Neuronal stem cell (in vitro differentiated cells): ENCODE results near the gene PER1.
A peak's percentile ranks its signal among the peaks of the same experiment; 100 is the strongest.

Source experiments
- DNase-seq: peaks from one replicate; pipeline ENCODE4 v3.0.0-alpha.2; 2013; ENCODE audit warnings: low spot score
- H2AFZ ChIP-seq: one replicate; pipeline ENCODE4 v1.6.1; 2013; ENCODE audit warnings: mild to moderate bottlenecking, low read length, inconsistent platforms
- H2AK5ac ChIP-seq: 2 replicates; pipeline ENCODE4 v1.6.1; 2013; ENCODE audit warnings: low read depth, mild to moderate bottlenecking, inconsistent platforms, low read length, moderate library complexity, mixed read lengths
- H2BK120ac ChIP-seq: 2 replicates; pipeline ENCODE4 v1.6.1; 2013; ENCODE audit warnings: low read depth, mild to moderate bottlenecking, inconsistent platforms, low read length, moderate library complexity, mixed read lengths
- H2BK12ac ChIP-seq: one replicate; pipeline ENCODE4 v1.6.1; 2013; ENCODE audit warnings: low read length, inconsistent platforms
- H2BK15ac ChIP-seq: 2 replicates; pipeline ENCODE4 v1.6.1; 2013; ENCODE audit warnings: mild to moderate bottlenecking, low read length, inconsistent platforms, mixed read lengths
- H2BK5ac ChIP-seq: one replicate; pipeline ENCODE4 v1.6.1; 2013; ENCODE audit warnings: inconsistent platforms, mild to moderate bottlenecking, low read length, moderate library complexity
- H3K14ac ChIP-seq: one replicate; pipeline ENCODE4 v1.6.1; 2013; ENCODE audit warnings: low read length, inconsistent platforms
- H3K18ac ChIP-seq: 2 replicates; pipeline ENCODE4 v1.6.1; 2013; ENCODE audit warnings: low read length, inconsistent platforms
- H3K23ac ChIP-seq: 2 replicates; pipeline ENCODE4 v1.6.1; 2013; ENCODE audit warnings: low read depth, mild to moderate bottlenecking, mixed read lengths, low read length, inconsistent platforms; ENCODE audit not compliant: poor library complexity
- H3K27ac ChIP-seq: replicated peaks from 3 replicates; pipeline ENCODE4 v1.5.1; 2013; ENCODE audit warnings: low read length, inconsistent platforms
- H3K27me3 ChIP-seq, 3 experiments: 2 replicates each; pipeline ENCODE4 v1.6.1; 2013; ENCODE audit warnings: low read length in 3 of 3, mild to moderate bottlenecking in 2 of 3, inconsistent platforms in 1 of 3, low read depth in 1 of 3, mixed read lengths in 1 of 3, moderate library complexity in 1 of 3; ENCODE audit not compliant: control insufficient read depth in 3 of 3, insufficient read depth in 3 of 3
- H3K36me3 ChIP-seq, 2 donors: replicated peaks in 1 of 2; 2 replicates each; pipeline ENCODE4 v1.6.1; 2013; ENCODE audit warnings: low read length in 2 of 2; ENCODE audit not compliant: control insufficient read depth in 2 of 2, insufficient read depth in 2 of 2
- H3K4ac ChIP-seq: 2 replicates; pipeline ENCODE4 v1.6.1; 2013; ENCODE audit warnings: inconsistent platforms, mild to moderate bottlenecking, low read length, moderate library complexity
- H3K4me1 ChIP-seq, 2 donors: 1 replicate in 1 of 2; 2 replicates in 1 of 2; pipeline ENCODE4 v1.6.1; 2013; ENCODE audit warnings: low read length in 2 of 2, low read depth in 1 of 2; ENCODE audit not compliant: control insufficient read depth in 2 of 2, insufficient read depth in 1 of 2
- H3K4me2 ChIP-seq: one replicate; pipeline ENCODE4 v1.6.1; 2013; ENCODE audit warnings: mild to moderate bottlenecking, low read length, inconsistent platforms; ENCODE audit not compliant: insufficient read depth, poor library complexity, severe bottlenecking
- H3K4me3 ChIP-seq, 2 donors: 2 replicates each; pipeline ENCODE4 v1.5.1; 2013; ENCODE audit warnings: low read length in 2 of 2, mild to moderate bottlenecking in 2 of 2, inconsistent platforms in 1 of 2, moderate library complexity in 1 of 2
- H3K79me1 ChIP-seq: one replicate; pipeline ENCODE4 v1.6.1; 2013; ENCODE audit warnings: low read depth, mild to moderate bottlenecking, inconsistent platforms, low read length, moderate library complexity
- H3K9ac ChIP-seq: one replicate; pipeline ENCODE4 v1.6.1; 2013; ENCODE audit warnings: mild to moderate bottlenecking, low read depth, low read length, inconsistent platforms; ENCODE audit not compliant: poor library complexity
- H3K9me3 ChIP-seq, 2 donors: replicated peaks in 1 of 2; 2 replicates each; pipeline versions ENCODE3 to v1.6.1; 2013; ENCODE audit warnings: low read length in 2 of 2, mild to moderate bottlenecking in 2 of 2, inconsistent platforms in 1 of 2, low read depth in 1 of 2, mixed read lengths in 1 of 2, moderate library complexity in 1 of 2; ENCODE audit not compliant: control insufficient read depth in 2 of 2, insufficient read depth in 1 of 2
- H4K8ac ChIP-seq: one replicate; pipeline ENCODE4 v1.6.1; 2013; ENCODE audit warnings: low read depth, mild to moderate bottlenecking, inconsistent platforms, low read length, moderate library complexity
- H4K91ac ChIP-seq: one replicate; pipeline ENCODE4 v1.6.1; 2013; ENCODE audit warnings: low read length, low read depth, mild to moderate bottlenecking, inconsistent platforms; ENCODE audit not compliant: poor library complexity
- WGBS, 2 donors: extraction: QIAGEN DNeasy Blood & Tissue Kit; methylation state at CpG; one replicate each; pipeline ENCODE4 v1.1.7; 2013; ENCODE audit warnings: missing lambda C conversion rate in 2 of 2, mixed read lengths in 1 of 2; ENCODE audit not compliant: insufficient read length in 2 of 2, insufficient replicate concordance in 1 of 2; ENCODE audit errors: extremely low coverage in 2 of 2; 5-methylcytosine and 5-hydroxymethylcytosine counted together

PER1 gene

DNA sequence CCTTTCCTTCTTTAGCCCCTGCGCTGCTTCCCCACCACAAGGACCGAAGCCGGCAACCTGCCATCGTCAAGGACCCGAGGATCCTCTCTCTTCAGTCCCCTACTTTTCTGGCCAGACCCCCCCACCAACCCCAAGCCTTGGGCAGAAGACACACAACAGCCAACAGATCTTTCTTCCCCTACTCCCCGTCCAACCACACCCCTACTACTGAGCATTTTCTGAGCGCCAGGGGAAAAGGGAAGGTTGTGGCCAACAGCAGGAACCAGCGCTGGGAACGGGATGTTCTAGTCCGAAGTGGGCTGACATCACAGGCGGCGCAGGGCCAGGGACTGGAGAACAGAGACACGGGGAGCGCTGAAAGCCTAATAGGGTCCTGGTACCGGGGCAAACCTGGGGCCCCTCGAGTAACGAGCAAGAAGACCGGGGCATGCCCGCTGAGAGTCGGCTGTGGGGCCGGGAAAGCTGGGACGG, 528 bp downstream of the PER1 start:
- Histone ChIP-seq H2BK15ac (peak overlapping the region; percentile 95), H3K14ac (peak overlapping the region; percentile 91), H3K4me3 (peak overlapping the region; percentile 54 to 88), H2BK12ac (no peak overlapping the region), H4K8ac (no peak overlapping the region), H4K91ac (no peak overlapping the region), H3K9ac (peak overlapping the region; percentile 99), H3K9me3 (no peaks in the 10 kb centered on the region), H3K79me1 (peaks cover 12% of the 10 kb centered on the region), H2BK5ac (peak overlapping the region; percentile 90), H3K4me2 (peak overlapping the region; percentile 100), H3K4ac (no peak overlapping the region), H2BK120ac (peak overlapping the region; percentile 21), H3K36me3 (peaks cover 29 to 34% of the 10 kb centered on the region in 2 donors), H2AFZ (peak overlapping the region; percentile 80), H3K27me3 (no peaks in the 10 kb centered on the region), H2AK5ac (peak overlapping the region; percentile 11), H3K23ac (peak overlapping the region; percentile 77), H3K18ac (peak overlapping the region; percentile 94), H3K4me1 (peaks cover 31 to 34% of the 10 kb centered on the region in 2 donors), H3K27ac (peak overlapping the region; percentile 58)
- no CpG with 5 or more reads among the region's 22 CpGs for WGBS, 2 donors
- DNase-seq, result no peak

DNA sequence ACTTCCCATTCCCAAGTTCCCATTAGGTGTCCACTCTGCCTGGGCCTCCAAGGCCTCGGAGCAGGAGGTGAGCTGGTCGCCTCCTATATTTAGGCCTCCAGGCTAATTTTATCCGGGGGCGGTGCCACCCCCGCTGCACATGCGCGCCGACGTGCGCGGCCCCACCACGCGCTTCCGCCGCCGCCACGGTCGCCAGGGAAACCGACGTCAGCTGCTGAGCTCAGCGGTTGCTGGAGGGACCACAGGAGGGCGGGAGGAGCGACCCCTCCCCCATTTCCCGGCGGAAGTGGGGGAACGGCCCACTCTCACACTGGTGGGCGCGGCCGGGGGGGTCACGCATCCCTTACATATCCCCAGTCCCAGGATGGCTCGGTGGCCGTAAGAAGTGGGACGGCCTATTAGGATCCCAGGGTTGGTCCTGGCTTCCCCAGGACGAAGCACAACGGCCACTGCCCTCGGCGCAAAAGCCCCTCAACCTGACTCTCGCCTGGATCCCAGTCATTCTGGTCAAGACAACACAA, 1.0 kb downstream of the PER1 start:
- Histone ChIP-seq H3K27me3 (no peaks in the 10 kb centered on the region), H3K4ac (no peak overlapping the region), H2BK5ac (peak overlapping the region; percentile 90), H3K23ac (no peak overlapping the region), H4K8ac (no peak overlapping the region), H3K18ac (peak overlapping the region; percentile 94), H4K91ac (no peak overlapping the region), H2BK12ac (no peak overlapping the region), H2AFZ (peak overlapping the region; percentile 80), H3K4me2 (peak overlapping the region; percentile 100), H3K4me1 (peaks cover 31 to 34% of the 10 kb centered on the region in 2 donors), H3K9me3 (no peaks in the 10 kb centered on the region), H3K4me3 (peak overlapping the region; percentile 54 to 88), H2AK5ac (peak overlapping the region; percentile 78), H3K27ac (peak overlapping the region; percentile 58), H3K36me3 (peaks cover 34 to 39% of the 10 kb centered on the region in 2 donors), H2BK120ac (no peak overlapping the region), H3K9ac (peak overlapping the region; percentile 99), H2BK15ac (peak overlapping the region; percentile 95), H3K79me1 (peaks cover 12% of the 10 kb centered on the region), H3K14ac (no peak overlapping the region)
- DNase-seq, result no peak
- no CpG with 5 or more reads among the region's 38 CpGs for WGBS, 2 donors

DNA sequence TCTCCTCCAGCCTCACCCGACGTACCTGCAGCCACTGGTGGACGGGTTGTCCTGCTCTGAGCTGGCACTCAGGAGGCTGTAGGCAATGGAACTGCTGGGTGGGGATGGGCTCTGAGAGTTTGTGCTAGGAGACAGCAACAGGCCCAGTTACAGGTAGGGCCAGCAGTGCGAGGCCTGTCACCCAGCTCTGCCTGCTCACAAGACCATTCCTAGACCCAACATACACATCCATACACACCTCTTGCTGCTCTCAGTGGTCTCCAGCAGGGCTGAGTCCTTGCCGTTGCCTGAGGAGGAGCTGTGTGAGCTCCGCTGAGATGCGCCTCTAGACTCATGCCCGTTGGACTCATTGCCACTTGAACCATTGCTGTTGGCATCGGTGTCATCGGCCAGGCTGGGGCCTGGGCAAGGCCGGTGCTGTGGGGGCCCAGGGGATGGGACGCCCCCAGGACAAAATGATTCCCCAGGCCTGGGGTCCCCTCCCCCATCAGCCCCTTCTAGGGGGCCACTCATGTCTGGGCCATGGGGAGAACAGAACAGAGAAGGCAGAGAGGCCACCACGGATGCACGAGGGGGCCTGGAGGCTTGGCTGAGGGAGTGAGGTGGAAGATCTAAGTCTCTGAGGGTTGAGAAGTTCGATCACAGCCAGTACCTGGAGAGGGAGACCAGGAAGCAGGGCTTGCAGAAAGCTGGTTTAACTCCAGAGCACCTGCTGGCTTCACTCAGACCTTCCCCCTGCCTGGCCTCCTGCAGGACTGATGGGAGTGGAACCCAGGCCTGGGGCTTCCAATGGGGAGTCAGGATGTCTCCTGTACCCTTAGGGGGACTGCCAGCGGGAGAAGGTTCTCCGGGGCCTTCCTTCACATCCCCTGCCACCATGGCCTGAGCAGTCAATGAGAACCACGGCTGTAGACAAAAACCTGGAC, 1.7 kb downstream of the PER1 start:
- WGBS, 2 donors, result no CpG with 5 or more reads among the region's 18 CpGs

More for the DNA sequence above, 1.7 kb downstream of the PER1 start:
- Histone ChIP-seq H3K23ac (no peak overlapping the region), H3K4ac (no peak overlapping the region), H3K18ac (peak overlapping the region; percentile 70), H3K9me3 (no peaks in the 10 kb centered on the region), H2BK12ac (no peak overlapping the region), H2BK120ac (peak overlapping the region; percentile 27), H3K4me2 (peak overlapping the region; percentile 100), H3K4me3 (peak overlapping the region; percentile 54 to 88), H3K79me1 (peaks cover 8% of the 10 kb centered on the region), H3K9ac (peak overlapping the region; percentile 38), H2BK15ac (peak overlapping the region; percentile 45), H3K14ac (no peak overlapping the region), H4K91ac (no peak overlapping the region), H3K4me1 (peaks cover 25 to 28% of the 10 kb centered on the region in 2 donors), H3K27me3 (no peaks in the 10 kb centered on the region), H3K27ac (peak overlapping the region; percentile 43), H2AK5ac (peak overlapping the region; percentile 78), H2AFZ (peak overlapping the region; percentile 80), H2BK5ac (peak overlapping the region; percentile 90), H3K36me3 (peaks cover 41 to 46% of the 10 kb centered on the region in 2 donors), H4K8ac (no peak overlapping the region)
- DNase-seq, result no peak
